Esophagus squamous epithelium (tissue), 5 donors: ENCODE results near the gene ENOPH1. TPM values are rescaled to one million over a fixed set of nuclear protein-coding genes. Genes with fewer than 3 reads are reported as not detected.

ENCODE experiments used
- DNase-seq: peaks from one replicate; lab custom pipeline; 2025; lab: John Stamatoyannopoulos, UW
- H3K27ac ChIP-seq, 4 donors: fragments of 200-600 bp; sonication (generic); one replicate each; pipeline ENCODE4 v1.5.1; 2016 to 2019; ENCODE audit warnings: mild to moderate bottlenecking in 1 of 4
- H3K27me3 ChIP-seq, 4 donors: fragments of 200-600 bp; sonication (generic); 1 replicate in 3 of 4; 2 replicates in 1 of 4; pipeline versions ENCODE4 v1.5.1 to v1.6.0; 2017 to 2021; ENCODE audit warnings: antibody characterized with exemption in 1 of 4
- H3K36me3 ChIP-seq, 3 donors: fragments of 200-600 bp; sonication (generic); one replicate each; pipeline ENCODE4 v1.5.1; 2016 to 2019
- H3K4me1 ChIP-seq, 3 donors: fragments of 200-600 bp; sonication (generic); one replicate each; pipeline ENCODE4 v1.5.1; 2017 to 2019
- H3K4me3 ChIP-seq, 4 donors: fragments of 200-600 bp; sonication (generic); 1 replicate in 3 of 4; 2 replicates in 1 of 4; pipeline ENCODE4 v1.5.1; 2016 to 2019; ENCODE audit warnings: mild to moderate bottlenecking in 2 of 4, moderate library complexity in 1 of 4
- H3K9me3 ChIP-seq, 3 donors: fragments of 200-600 bp; sonication (generic); one replicate each; pipeline ENCODE4 v1.5.1; 2016 to 2019
- POLR2A ChIP-seq, 4 donors: fragments of 450-650 bp; IDR thresholded peaks; one replicate each; pipeline ENCODE4 v1.6.1; 2017; ENCODE audit warnings: antibody characterized with exemption in 4 of 4, mild to moderate bottlenecking in 4 of 4, moderate library complexity in 3 of 4
- WGBS, 2 donors: methylation state at CpG; one replicate each; pipeline ENCODE4 v1.1.5; 2018; 5-methylcytosine and 5-hydroxymethylcytosine counted together
- intact Hi-C: fragments of 100-400 bp; cut with DNase I; formaldehyde crosslinking; loops from one replicate; pipeline ENCODE4 v1.15.0; 2022
- total RNA-seq, 4 donors: library from RNA; depleted of rRNA; stranded (reverse); fragments of >200 nt; gene quantifications; one replicate each; pipeline ENCODE4 v1.1.0, GENCODE V29; 2016
- TF ChIP-seq, protein P1 (sequence below), 6 experiments: fragments of 450-650 bp in 4 of 6; fragments of 200-600 bp in 2 of 6; sonication (generic) in 2 of 6; IDR thresholded peaks; one replicate each; pipeline ENCODE4 v1.5.1; 2016 to 2019; ENCODE audit warnings: antibody characterized with exemption in 6 of 6, mild to moderate bottlenecking in 4 of 6, moderate library complexity in 4 of 6
- donor health status: DM: yes; HTN: yes; CAD: no.

Gene ENOPH1
- total RNA-seq, 4 donors from 2014 or later: 21.3 to 39.8 (median 29.9) TPM

DNA sequence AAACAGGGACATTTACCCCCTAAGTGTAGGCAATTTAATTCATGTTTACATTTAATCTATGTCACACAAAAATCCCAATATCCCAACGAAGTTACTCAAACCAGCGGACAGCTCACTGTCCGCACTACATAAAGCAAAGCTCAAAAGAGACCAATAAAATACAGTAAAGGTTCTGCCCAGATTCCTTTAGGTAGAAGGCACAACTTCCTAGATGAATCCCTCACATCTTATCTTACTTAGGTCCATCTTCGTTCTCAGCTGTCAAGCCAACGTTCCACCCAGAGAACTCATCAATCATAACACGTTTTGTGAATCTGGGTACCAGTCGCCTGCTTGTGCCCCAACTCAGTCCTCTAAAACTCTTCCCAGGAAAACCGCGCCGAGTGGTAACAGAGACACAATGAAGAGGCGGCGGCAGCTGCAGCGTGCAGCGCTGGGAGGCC, 1.8 kb upstream of the ENOPH1 start:
- intact Hi-C loops: loop anchor here (2.0 kb wide), 1 partner anchor 56 kb away; the partner anchor contains the start of gene HNRNPD
- H3K4me1 ChIP-seq: peaks cover 6 to 60% (median 31%) of the 10 kb centered on the region in 3 donors

DNA sequence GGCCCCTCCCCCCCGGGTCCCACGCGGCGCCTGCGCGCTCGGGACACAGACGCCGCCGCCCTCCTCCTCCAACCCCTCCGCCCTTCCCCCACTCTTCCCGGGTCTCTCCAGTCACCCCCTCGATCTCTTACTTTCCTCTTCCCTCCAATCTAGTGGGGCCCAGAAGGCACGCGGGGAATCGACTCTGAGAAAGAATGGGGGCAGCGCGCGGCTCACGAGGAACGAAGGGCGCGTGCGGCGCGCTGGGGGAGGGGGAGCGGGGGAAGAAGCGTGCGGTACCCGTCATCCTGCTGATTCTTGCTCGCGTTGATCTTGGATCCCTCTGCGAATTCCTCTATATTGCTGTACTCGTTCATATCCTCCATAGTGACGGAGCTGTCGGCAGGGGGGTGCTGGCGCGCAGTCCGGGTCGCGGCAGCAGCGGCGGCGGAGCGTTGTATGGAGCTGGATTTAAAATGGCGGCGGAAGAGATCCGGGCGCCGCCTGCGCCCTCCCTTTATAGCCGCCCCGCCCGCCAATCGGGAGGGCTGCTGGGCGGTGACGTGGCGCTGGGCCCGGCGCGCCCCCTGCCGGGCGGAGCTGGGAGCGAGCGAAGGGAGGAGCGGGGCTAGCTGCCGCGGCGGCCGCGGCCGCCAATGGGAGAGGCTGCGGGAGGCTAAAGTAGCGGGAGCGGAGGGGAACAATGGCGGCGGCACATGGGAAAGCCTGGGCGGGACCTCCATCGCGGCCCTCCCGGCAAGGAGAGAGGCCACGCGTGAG, 1.2 kb upstream of the ENOPH1 start:
- 0% methylated on average over 14 to 24 of the region's 83 CpGs for WGBS, 2 donors
- Histone ChIP-seq H3K4me3 (peak overlapping the region; percentile 81 to 95 (median 85)), H3K9me3 (no peaks in the 10 kb centered on the region), H3K4me1 (peaks cover 6 to 66% (median 31%) of the 10 kb centered on the region in 3 donors), H3K27ac (peak overlapping the region; percentile 97 to 100 (median 98)), H3K36me3 (peaks cover 1 to 40% (median 26%) of the 10 kb centered on the region in 3 donors), H3K27me3 (no peaks in the 10 kb centered on the region)
- intact Hi-C loops: loop anchor here (2.0 kb wide), 1 partner anchor 56 kb away; the partner anchor contains the start of gene HNRNPD
- peak in 3 of 4 donors; percentile 24 to 83 (median 69) for TF ChIP-seq POLR2A (IDR thresholded peaks at IDR 0.05)
- TF ChIP-seq, protein P1, sequence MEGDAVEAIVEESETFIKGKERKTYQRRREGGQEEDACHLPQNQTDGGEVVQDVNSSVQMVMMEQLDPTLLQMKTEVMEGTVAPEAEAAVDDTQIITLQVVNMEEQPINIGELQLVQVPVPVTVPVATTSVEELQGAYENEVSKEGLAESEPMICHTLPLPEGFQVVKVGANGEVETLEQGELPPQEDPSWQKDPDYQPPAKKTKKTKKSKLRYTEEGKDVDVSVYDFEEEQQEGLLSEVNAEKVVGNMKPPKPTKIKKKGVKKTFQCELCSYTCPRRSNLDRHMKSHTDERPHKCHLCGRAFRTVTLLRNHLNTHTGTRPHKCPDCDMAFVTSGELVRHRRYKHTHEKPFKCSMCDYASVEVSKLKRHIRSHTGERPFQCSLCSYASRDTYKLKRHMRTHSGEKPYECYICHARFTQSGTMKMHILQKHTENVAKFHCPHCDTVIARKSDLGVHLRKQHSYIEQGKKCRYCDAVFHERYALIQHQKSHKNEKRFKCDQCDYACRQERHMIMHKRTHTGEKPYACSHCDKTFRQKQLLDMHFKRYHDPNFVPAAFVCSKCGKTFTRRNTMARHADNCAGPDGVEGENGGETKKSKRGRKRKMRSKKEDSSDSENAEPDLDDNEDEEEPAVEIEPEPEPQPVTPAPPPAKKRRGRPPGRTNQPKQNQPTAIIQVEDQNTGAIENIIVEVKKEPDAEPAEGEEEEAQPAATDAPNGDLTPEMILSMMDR (IDR thresholded peaks at IDR 0.05): peak; percentile 90 to 100 (median 98)
- DNase-seq: peak; percentile 58

More for the DNA sequence above, 1.8 kb upstream of the ENOPH1 start:
- Histone ChIP-seq H3K36me3 (peaks cover 6 to 46% (median 32%) of the 10 kb centered on the region in 3 donors), H3K4me3 (peak overlapping the region; percentile 81 to 95 (median 85)), H3K27ac (peak overlapping the region; percentile 97 to 100 (median 98)), H3K9me3 (no peaks in the 10 kb centered on the region), H3K27me3 (no peaks in the 10 kb centered on the region)
- WGBS, 2 donors: 0% methylated on average over 14 of the region's 14 CpGs
- no peak for DNase-seq
- TF ChIP-seq, protein P1 (IDR thresholded peaks at IDR 0.05): peak in 1 of 6 experiments; percentile 12
- no peak for TF ChIP-seq POLR2A (IDR thresholded peaks at IDR 0.05)

GRCh38 chr4:82429728-82430192, 630 bp upstream of the ENOPH1 start:
- Histone ChIP-seq H3K4me3 (peak overlapping the region; percentile 81 to 95 (median 85)), H3K36me3 (peaks cover 0 to 34% (median 21%) of the 10 kb centered on the region in 3 donors), H3K4me1 (peaks cover 6 to 67% (median 31%) of the 10 kb centered on the region in 3 donors), H3K27me3 (no peaks in the 10 kb centered on the region), H3K9me3 (no peaks in the 10 kb centered on the region), H3K27ac (peak overlapping the region; percentile 97 to 100 (median 98))
- no peak for TF ChIP-seq POLR2A (IDR thresholded peaks at IDR 0.05)
- TF ChIP-seq, protein P1 (IDR thresholded peaks at IDR 0.05): peak in 1 of 6 experiments; percentile 8
- intact Hi-C loops: loop anchor here (2.0 kb wide), 1 partner anchor 57 kb away; the partner anchor contains the start of gene HNRNPD
- WGBS, 2 donors: 0% methylated on average over 3 to 10 of the region's 58 CpGs
- DNase-seq: peak; percentile 52

GRCh38 chr4:82430964-82431745, 765 bp downstream of the ENOPH1 start:
- intact Hi-C loops: no loop called here

More at GRCh38 chr4:82430964-82431745, 765 bp downstream of the ENOPH1 start:
- peak overlapping the region; percentile 97 to 100 (median 98) for H3K27ac ChIP-seq
- peaks cover 0 to 27% (median 7%) of the 10 kb centered on the region in 3 donors for H3K36me3 ChIP-seq
- DNase-seq: peak; percentile 52
- TF ChIP-seq POLR2A (IDR thresholded peaks at IDR 0.05): no peak
- TF ChIP-seq, protein P1 (IDR thresholded peaks at IDR 0.05): no peak
- no peaks in the 10 kb centered on the region for H3K9me3 ChIP-seq
- H3K27me3 ChIP-seq: no peaks in the 10 kb centered on the region
- peak overlapping the region; percentile 81 to 95 (median 85) for H3K4me3 ChIP-seq
- H3K4me1 ChIP-seq: peaks cover 6 to 54% (median 31%) of the 10 kb centered on the region in 3 donors
- 3% methylated on average over 31 to 33 of the region's 33 CpGs for WGBS, 2 donors
